ENCODE data around the gene SLC4A11. TPM values are rescaled to one million over a fixed set of nuclear protein-coding genes. Genes with fewer than 3 reads are reported as not detected.

SLC4A11 gene
- total and polyA plus RNA-seq, 2 experiments from 2014 or later, result 14.8 to 17.1 TPM

- DNase-seq (ENCODE audit: low spot score) (peak; percentile 78), ATAC-seq (peak; percentile 81)
- no peaks in the 10 kb centered on the region for H3K27me3 ChIP-seq (ENCODE audit: insufficient read depth)
- no peak overlapping the region for H2AFZ ChIP-seq
- Mint-ChIP-seq H3K4me3 (no peak overlapping the region), H3K36me3 (ENCODE audit: low read depth) (no peaks in the 10 kb centered on the region), H3K27me3 (ENCODE audit: insufficient read depth, low read depth, poor library complexity) (peaks cover 5% of the 10 kb centered on the region), H3K9me3 (no peaks in the 10 kb centered on the region), H3K27ac (peak overlapping the region; percentile 48; the same call in 1 of the 2 replicates), H3K4me1 (peaks cover 8% of the 10 kb centered on the region)
- H3K4me2 ChIP-seq, result no peak overlapping the region
- H3F3A ChIP-seq (replicated peaks; ENCODE audit: low read depth), result no peaks in the 10 kb centered on the region
- H4K20me1 ChIP-seq (replicated peaks; ENCODE audit: insufficient read depth), result no peaks in the 10 kb centered on the region
- no peaks in the 10 kb centered on the region for H3K9me2 ChIP-seq (ENCODE audit: insufficient read depth)
- H3K79me2 ChIP-seq (replicated peaks; ENCODE audit: insufficient read depth), result no peaks in the 10 kb centered on the region
- no peak overlapping the region for H3K4me3 ChIP-seq
- no peaks in the 10 kb centered on the region for H3K36me3 ChIP-seq (ENCODE audit: insufficient read depth)
- peak overlapping the region; percentile 51; the same call in 1 of the 2 replicates for H3K27ac ChIP-seq (ENCODE audit: low read depth)
- H3K4me1 ChIP-seq (ENCODE audit: insufficient read depth), result no peaks in the 10 kb centered on the region
- TF ChIP-seq CREB1 (CRISPR knock-in tag; IDR thresholded peaks at IDR 0.05; ENCODE audit: low read depth), result no peak
- TF ChIP-seq STAT1 (IDR thresholded peaks at IDR 0.05; ENCODE audit: unreplicated experiment), result no peak
- TF ChIP-seq ZNF462 (CRISPR knock-in tag; IDR thresholded peaks at IDR 0.05), result no peak
Measured at GRCh38 chr20:3282271-3283221, 43.6 kb upstream of the SLC4A11 start.

GRCh38 chr20:3281437-3281836 is 42.4 kb upstream of the SLC4A11 start:
- H3K27me3 Mint-ChIP-seq (ENCODE audit: insufficient read depth, low read depth, poor library complexity), result peaks cover 5% of the 10 kb centered on the region
- DNase-seq (ENCODE audit: low spot score) (no peak), ATAC-seq (no peak)
- no peak overlapping the region for H3K27ac Mint-ChIP-seq
- H4K20me1 ChIP-seq (replicated peaks; ENCODE audit: insufficient read depth), result no peaks in the 10 kb centered on the region
- peaks cover 8% of the 10 kb centered on the region for H3K4me1 Mint-ChIP-seq
- no peaks in the 10 kb centered on the region for H3F3A ChIP-seq (replicated peaks; ENCODE audit: low read depth)
- no peak overlapping the region for H3K27ac ChIP-seq (ENCODE audit: low read depth)
- no peak overlapping the region for H3K4me3 ChIP-seq
- no peaks in the 10 kb centered on the region for H3K36me3 Mint-ChIP-seq (ENCODE audit: low read depth)
- no peak overlapping the region for H3K4me3 Mint-ChIP-seq
- H3K9me2 ChIP-seq (ENCODE audit: insufficient read depth), result no peaks in the 10 kb centered on the region
- H3K79me2 ChIP-seq (replicated peaks; ENCODE audit: insufficient read depth), result no peaks in the 10 kb centered on the region
- no peak overlapping the region for H3K4me2 ChIP-seq
- no peak overlapping the region for H2AFZ ChIP-seq
- TF ChIP-seq JUNB (IDR thresholded peaks at IDR 0.05; ENCODE audit: unreplicated experiment), result no peak
- no peaks in the 10 kb centered on the region for H3K9me3 Mint-ChIP-seq
- no peaks in the 10 kb centered on the region for H3K27me3 ChIP-seq (ENCODE audit: insufficient read depth)
- H3K4me1 ChIP-seq (ENCODE audit: insufficient read depth), result no peaks in the 10 kb centered on the region
- H3K36me3 ChIP-seq (ENCODE audit: insufficient read depth), result no peaks in the 10 kb centered on the region

Measured in GM23338 (cell line).